Superior temporal gyrus (tissue), 1 donor: ENCODE measurements around the gene FKRP.
"Not testable (repeated sequence)": the region's sequence is repeated elsewhere in the genome, so short reads cannot be mapped to it uniquely, and the experiment has no call there.

ENCODE experiments used
- DNase-seq: peaks from one replicate; pipeline ENCODE4 v3.0.0-alpha.2; 2016; ENCODE audit errors: extremely low spot score

FKRP gene

GRCh38 chr19:46755853-46756543 lies 10.1 kb downstream of the FKRP start:
- no peak for DNase-seq

GRCh38 chr19:46756544-46756888 lies 10.7 kb downstream of the FKRP start:
- no peak for DNase-seq

GRCh38 chr19:46759206-46759605 lies 13.3 kb downstream of the FKRP start:
- DNase-seq, result no peak

- no peak for DNase-seq
Measured at GRCh38 chr19:46759817-46760333, 14.0 kb downstream of the FKRP start.

- DNase-seq, result no peak
Measured at GRCh38 chr19:46760363-46760762, 14.5 kb downstream of the FKRP start.

GRCh38 chr19:46760897-46761296 lies 15.0 kb downstream of the FKRP start:
- not testable (repeated sequence) for DNase-seq

- DNase-seq, result no peak
Measured at GRCh38 chr19:46761418-46761831, 15.6 kb downstream of the FKRP start.

GRCh38 chr19:46762245-46762890 lies 16.5 kb downstream of the FKRP start:
- no peak for DNase-seq

- DNase-seq, result no peak
Measured at GRCh38 chr19:46764817-46765291, 19.0 kb downstream of the FKRP start.

GRCh38 chr19:46766569-46767317 lies 20.9 kb downstream of the FKRP start:
- DNase-seq, result no peak

- not testable (repeated sequence) for DNase-seq
Measured at GRCh38 chr19:46768746-46769145, 22.9 kb downstream of the FKRP start.

- no peak for DNase-seq
Measured at GRCh38 chr19:46772170-46773017, 26.5 kb downstream of the FKRP start.

- DNase-seq, result no peak
Measured at GRCh38 chr19:46773018-46773399, 27.2 kb downstream of the FKRP start.

- no peak for DNase-seq
Measured at GRCh38 chr19:46775642-46776258, 29.9 kb downstream of the FKRP start.

GRCh38 chr19:46776927-46777911 lies 31.4 kb downstream of the FKRP start:
- DNase-seq, result no peak

GRCh38 chr19:46777956-46778645 lies 32.2 kb downstream of the FKRP start:
- not testable (repeated sequence) for DNase-seq

GRCh38 chr19:46782355-46783019 lies 36.6 kb downstream of the FKRP start:
- DNase-seq, result no peak

- no peak for DNase-seq
Measured at GRCh38 chr19:46783670-46784069, 37.8 kb downstream of the FKRP start.
